ENCODE results near the gene RAPGEF3.

RAPGEF3 gene

DNA sequence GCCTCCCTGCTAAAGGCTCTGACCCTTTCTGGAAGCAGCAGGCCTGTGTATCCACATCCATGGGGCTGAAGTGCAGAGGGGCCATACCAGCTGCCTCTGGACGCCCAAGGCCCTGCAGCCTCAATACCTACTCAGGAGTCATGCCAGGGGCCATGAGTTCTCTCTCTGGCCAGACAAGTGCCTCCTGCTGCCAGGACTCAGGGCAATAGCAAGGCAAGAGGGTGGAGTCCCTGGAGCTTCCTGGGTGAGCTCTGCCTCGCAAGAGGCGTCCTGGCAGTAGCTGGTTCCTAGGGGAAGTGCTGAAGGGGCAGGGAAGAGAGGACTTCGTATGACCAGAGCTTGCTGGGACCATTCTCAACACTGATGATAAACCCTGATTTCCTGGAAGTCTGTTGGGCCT, 22.5 kb downstream of the RAPGEF3 start:
- no peaks in the 10 kb centered on the region for H3K36me3 ChIP-seq (ENCODE audit: control insufficient read depth in 2 of 2, insufficient read depth in 2 of 2, low read length in 2 of 2)
- H3K27me3 ChIP-seq (ENCODE audit: control insufficient read depth in 2 of 2, insufficient read depth in 2 of 2, low read length in 2 of 2), result no peaks in the 10 kb centered on the region
- no peak overlapping the region for H3K4me3 ChIP-seq (ENCODE audit: low read length in 2 of 2)
- peak overlapping the region in 1 of 2 donors; percentile 23 for H3K9ac ChIP-seq (ENCODE audit: low read depth in 1 of 2, low read length in 2 of 2)
- H3K27ac ChIP-seq (ENCODE audit: low read depth in 2 of 2, low read length in 2 of 2), result peak overlapping the region; percentile 61 to 72
- H3K9me3 ChIP-seq (ENCODE audit: control insufficient read depth in 2 of 2, low read length in 2 of 2), result no peaks in the 10 kb centered on the region
- peaks cover 28 to 29% of the 10 kb centered on the region in 2 donors for H3K4me1 ChIP-seq (ENCODE audit: control insufficient read depth in 2 of 2, insufficient read depth in 2 of 2, low read length in 2 of 2)

DNA sequence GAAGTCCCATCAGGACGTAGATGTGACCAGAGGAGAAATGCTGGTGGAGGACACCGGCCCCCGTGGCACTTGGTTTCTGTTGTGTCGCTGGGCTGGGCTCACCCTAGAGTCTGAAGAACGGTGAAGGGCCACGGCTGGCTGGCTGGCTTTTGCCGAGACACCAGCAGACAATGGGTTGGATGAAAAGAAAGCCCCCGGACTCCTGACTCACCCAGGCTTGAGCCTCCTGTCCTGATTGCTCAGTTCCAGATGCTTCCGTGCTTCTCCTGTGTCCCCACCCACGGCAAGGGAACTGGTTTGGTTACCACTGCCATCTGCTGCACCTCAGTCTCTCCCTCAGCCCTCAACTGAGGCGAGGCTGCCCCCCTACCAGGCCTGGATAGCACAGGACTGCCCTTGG, 23.0 kb downstream of the RAPGEF3 start:
- Histone ChIP-seq H3K4me1 (ENCODE audit: control insufficient read depth in 2 of 2, insufficient read depth in 2 of 2, low read length in 2 of 2) (peaks cover 22 to 24% of the 10 kb centered on the region in 2 donors), H3K9ac (ENCODE audit: low read depth in 1 of 2, low read length in 2 of 2) (no peak overlapping the region), H3K27me3 (ENCODE audit: control insufficient read depth in 2 of 2, insufficient read depth in 2 of 2, low read length in 2 of 2) (no peaks in the 10 kb centered on the region), H3K27ac (ENCODE audit: low read depth in 2 of 2, low read length in 2 of 2) (peak overlapping the region; percentile 61 to 72), H3K36me3 (ENCODE audit: control insufficient read depth in 2 of 2, insufficient read depth in 2 of 2, low read length in 2 of 2) (no peaks in the 10 kb centered on the region), H3K9me3 (ENCODE audit: control insufficient read depth in 2 of 2, low read length in 2 of 2) (no peaks in the 10 kb centered on the region), H3K4me3 (ENCODE audit: low read length in 2 of 2) (no peak overlapping the region)

- Histone ChIP-seq H3K36me3 (ENCODE audit: control insufficient read depth in 2 of 2, insufficient read depth in 2 of 2, low read length in 2 of 2) (no peaks in the 10 kb centered on the region), H3K27me3 (ENCODE audit: control insufficient read depth in 2 of 2, insufficient read depth in 2 of 2, low read length in 2 of 2) (no peaks in the 10 kb centered on the region), H3K27ac (ENCODE audit: low read depth in 2 of 2, low read length in 2 of 2) (peak overlapping the region in 1 of 2 donors; percentile 2), H3K4me1 (ENCODE audit: control insufficient read depth in 2 of 2, insufficient read depth in 2 of 2, low read length in 2 of 2) (peaks cover 16 to 20% of the 10 kb centered on the region in 2 donors), H3K9ac (ENCODE audit: low read depth in 1 of 2, low read length in 2 of 2) (peak overlapping the region in 1 of 2 donors; percentile 14), H3K9me3 (ENCODE audit: control insufficient read depth in 2 of 2, low read length in 2 of 2) (no peaks in the 10 kb centered on the region), H3K4me3 (ENCODE audit: low read length in 2 of 2) (no peak overlapping the region)
Observed at GRCh38 chr12:47734725-47735480, 23.8 kb downstream of the RAPGEF3 start.

DNA sequence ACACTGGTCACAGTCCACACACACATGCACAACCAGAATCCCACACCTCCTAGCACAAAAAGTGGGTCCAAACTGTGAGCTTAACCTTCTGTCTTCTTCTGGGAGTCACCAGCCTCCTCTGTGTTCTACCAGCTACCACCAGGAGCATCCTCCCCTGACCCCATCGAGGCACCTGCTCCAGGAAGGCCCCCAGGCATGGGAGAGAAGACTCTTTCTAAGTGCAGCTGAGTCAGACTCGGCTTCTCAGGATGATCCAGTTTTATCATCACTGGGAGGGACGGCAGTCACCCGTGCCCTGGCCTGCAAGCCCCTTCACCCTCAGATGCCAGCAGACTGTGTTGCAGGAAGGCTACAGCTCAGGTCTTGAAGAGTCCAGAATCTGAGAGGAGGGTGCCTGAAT, 25.5 kb downstream of the RAPGEF3 start:
- H3K27me3 ChIP-seq (ENCODE audit: control insufficient read depth in 2 of 2, insufficient read depth in 2 of 2, low read length in 2 of 2), result no peaks in the 10 kb centered on the region
- H3K9me3 ChIP-seq (ENCODE audit: control insufficient read depth in 2 of 2, low read length in 2 of 2), result no peaks in the 10 kb centered on the region
- H3K36me3 ChIP-seq (ENCODE audit: control insufficient read depth in 2 of 2, insufficient read depth in 2 of 2, low read length in 2 of 2), result no peaks in the 10 kb centered on the region
- no peak overlapping the region for H3K9ac ChIP-seq (ENCODE audit: low read depth in 1 of 2, low read length in 2 of 2)
- H3K27ac ChIP-seq (ENCODE audit: low read depth in 2 of 2, low read length in 2 of 2), result no peak overlapping the region
- peaks cover 16 to 17% of the 10 kb centered on the region in 2 donors for H3K4me1 ChIP-seq (ENCODE audit: control insufficient read depth in 2 of 2, insufficient read depth in 2 of 2, low read length in 2 of 2)
- no peak overlapping the region for H3K4me3 ChIP-seq (ENCODE audit: low read length in 2 of 2)

DNA sequence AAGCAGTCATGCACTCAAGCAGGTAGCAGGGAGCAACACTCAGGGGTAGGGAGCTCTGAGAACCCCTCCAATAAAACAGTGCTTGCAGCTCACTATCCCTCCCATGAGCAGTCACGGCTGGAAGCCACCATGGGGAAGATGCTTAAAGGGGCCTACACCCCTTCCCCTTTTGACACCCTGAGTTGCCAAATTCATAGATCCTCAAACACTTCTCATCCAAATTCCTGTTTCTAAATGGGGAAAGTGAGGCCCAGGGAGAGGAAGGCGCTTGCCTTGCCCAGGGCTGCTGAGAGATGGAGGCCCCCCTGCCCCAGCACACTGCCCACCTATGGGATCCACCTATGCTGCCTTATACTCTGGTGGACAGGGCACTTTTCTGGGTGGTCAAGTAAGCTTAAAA, 26.2 kb downstream of the RAPGEF3 start:
- H3K9ac ChIP-seq (ENCODE audit: low read depth in 1 of 2, low read length in 2 of 2), result no peak overlapping the region
- H3K9me3 ChIP-seq (ENCODE audit: control insufficient read depth in 2 of 2, low read length in 2 of 2), result no peaks in the 10 kb centered on the region
- H3K27me3 ChIP-seq (ENCODE audit: control insufficient read depth in 2 of 2, insufficient read depth in 2 of 2, low read length in 2 of 2), result no peaks in the 10 kb centered on the region
- no peak overlapping the region for H3K4me3 ChIP-seq (ENCODE audit: low read length in 2 of 2)
- peaks cover 16 to 17% of the 10 kb centered on the region in 2 donors for H3K4me1 ChIP-seq (ENCODE audit: control insufficient read depth in 2 of 2, insufficient read depth in 2 of 2, low read length in 2 of 2)
- H3K36me3 ChIP-seq (ENCODE audit: control insufficient read depth in 2 of 2, insufficient read depth in 2 of 2, low read length in 2 of 2), result no peaks in the 10 kb centered on the region
- H3K27ac ChIP-seq (ENCODE audit: low read depth in 2 of 2, low read length in 2 of 2), result no peak overlapping the region

DNA sequence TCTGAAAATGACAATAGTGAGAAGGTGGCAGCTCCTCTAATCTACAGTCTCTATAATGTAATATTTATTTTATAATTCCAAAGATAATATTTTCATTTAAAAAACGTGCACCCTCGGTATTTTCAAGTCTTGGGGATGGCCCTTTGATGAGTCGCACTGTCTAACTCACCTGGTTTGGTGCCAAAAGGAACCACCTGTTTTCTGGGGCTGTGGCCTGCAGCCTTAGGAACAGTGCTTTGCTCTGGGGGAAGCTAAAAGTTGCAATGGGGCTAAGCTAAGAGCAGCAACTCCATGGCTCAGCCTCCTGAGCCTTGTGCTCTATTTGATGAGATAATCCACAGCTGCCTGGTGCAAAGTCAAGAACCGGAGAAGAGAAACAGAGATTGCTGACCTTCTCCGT, 27.0 kb downstream of the RAPGEF3 start:
- no peaks in the 10 kb centered on the region for H3K36me3 ChIP-seq (ENCODE audit: control insufficient read depth in 2 of 2, insufficient read depth in 2 of 2, low read length in 2 of 2)
- no peaks in the 10 kb centered on the region for H3K27me3 ChIP-seq (ENCODE audit: control insufficient read depth in 2 of 2, insufficient read depth in 2 of 2, low read length in 2 of 2)
- no peak overlapping the region for H3K4me3 ChIP-seq (ENCODE audit: low read length in 2 of 2)
- peaks cover 15% of the 10 kb centered on the region in 2 donors for H3K4me1 ChIP-seq (ENCODE audit: control insufficient read depth in 2 of 2, insufficient read depth in 2 of 2, low read length in 2 of 2)
- no peaks in the 10 kb centered on the region for H3K9me3 ChIP-seq (ENCODE audit: control insufficient read depth in 2 of 2, low read length in 2 of 2)
- H3K27ac ChIP-seq (ENCODE audit: low read depth in 2 of 2, low read length in 2 of 2), result no peak overlapping the region
- no peak overlapping the region for H3K9ac ChIP-seq (ENCODE audit: low read depth in 1 of 2, low read length in 2 of 2)

GRCh38 chr12:47730341-47730744, 28.3 kb downstream of the RAPGEF3 start:
- no peak overlapping the region for H3K4me3 ChIP-seq (ENCODE audit: low read length in 2 of 2)
- H3K4me1 ChIP-seq (ENCODE audit: control insufficient read depth in 2 of 2, insufficient read depth in 2 of 2, low read length in 2 of 2), result peaks cover 3 to 5% of the 10 kb centered on the region in 2 donors
- no peak overlapping the region for H3K27ac ChIP-seq (ENCODE audit: low read depth in 2 of 2, low read length in 2 of 2)
- H3K36me3 ChIP-seq (ENCODE audit: control insufficient read depth in 2 of 2, insufficient read depth in 2 of 2, low read length in 2 of 2), result no peaks in the 10 kb centered on the region
- H3K27me3 ChIP-seq (ENCODE audit: control insufficient read depth in 2 of 2, insufficient read depth in 2 of 2, low read length in 2 of 2), result no peaks in the 10 kb centered on the region
- no peaks in the 10 kb centered on the region for H3K9me3 ChIP-seq (ENCODE audit: control insufficient read depth in 2 of 2, low read length in 2 of 2)
- no peak overlapping the region for H3K9ac ChIP-seq (ENCODE audit: low read depth in 1 of 2, low read length in 2 of 2)

DNA sequence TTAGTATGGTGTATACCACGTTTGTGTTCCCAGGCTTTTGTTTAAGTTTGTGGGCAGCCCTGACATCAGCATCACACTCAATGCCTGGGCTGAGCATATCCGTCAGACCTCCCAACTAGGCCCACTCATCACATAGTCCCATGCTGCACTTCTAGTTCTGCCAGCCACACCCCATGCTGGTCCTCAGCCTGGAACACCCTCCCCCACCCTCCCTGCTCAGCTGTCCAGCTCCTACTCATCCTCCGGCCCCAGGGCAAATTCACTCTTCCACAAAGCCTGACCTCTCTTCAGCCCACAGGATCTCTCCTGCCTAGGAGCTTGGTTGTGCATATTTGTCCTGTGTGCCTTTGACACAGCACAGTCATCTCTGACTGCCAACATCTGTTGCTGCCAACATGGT, 29.4 kb downstream of the RAPGEF3 start:
- Histone ChIP-seq H3K4me1 (ENCODE audit: control insufficient read depth in 2 of 2, insufficient read depth in 2 of 2, low read length in 2 of 2) (no peaks in the 10 kb centered on the region), H3K4me3 (ENCODE audit: low read length in 2 of 2) (no peak overlapping the region), H3K9ac (ENCODE audit: low read depth in 1 of 2, low read length in 2 of 2) (no peak overlapping the region), H3K36me3 (ENCODE audit: control insufficient read depth in 2 of 2, insufficient read depth in 2 of 2, low read length in 2 of 2) (no peaks in the 10 kb centered on the region), H3K9me3 (ENCODE audit: control insufficient read depth in 2 of 2, low read length in 2 of 2) (no peaks in the 10 kb centered on the region), H3K27ac (ENCODE audit: low read depth in 2 of 2, low read length in 2 of 2) (no peak overlapping the region), H3K27me3 (ENCODE audit: control insufficient read depth in 2 of 2, insufficient read depth in 2 of 2, low read length in 2 of 2) (no peaks in the 10 kb centered on the region)

DNA sequence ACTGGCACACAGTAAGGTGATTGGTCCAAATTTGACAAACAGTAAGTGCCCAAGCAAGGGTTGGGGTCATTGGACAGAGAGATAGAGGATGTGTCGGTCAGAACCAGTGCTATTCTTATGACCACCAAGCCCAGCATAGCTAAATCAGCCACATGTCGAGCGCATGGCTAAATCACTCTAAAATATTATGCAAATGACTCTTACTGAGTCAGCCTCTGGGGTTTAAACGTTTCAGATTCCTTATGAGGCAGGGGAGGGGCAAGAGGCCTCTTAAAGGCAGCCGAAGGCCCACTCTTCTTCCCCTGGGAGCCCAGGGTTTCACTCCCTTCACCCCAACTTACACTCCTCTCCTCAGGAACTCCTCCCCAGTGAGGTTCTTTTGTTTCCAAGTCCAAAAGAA, 32.8 kb downstream of the RAPGEF3 start:
- Histone ChIP-seq H3K9me3 (ENCODE audit: control insufficient read depth in 2 of 2, low read length in 2 of 2) (no peaks in the 10 kb centered on the region), H3K4me1 (ENCODE audit: control insufficient read depth in 2 of 2, insufficient read depth in 2 of 2, low read length in 2 of 2) (no peaks in the 10 kb centered on the region), H3K36me3 (ENCODE audit: control insufficient read depth in 2 of 2, insufficient read depth in 2 of 2, low read length in 2 of 2) (peaks cover 0 to 4% of the 10 kb centered on the region in 2 donors), H3K4me3 (ENCODE audit: low read length in 2 of 2) (no peak overlapping the region), H3K27me3 (ENCODE audit: control insufficient read depth in 2 of 2, insufficient read depth in 2 of 2, low read length in 2 of 2) (no peaks in the 10 kb centered on the region), H3K9ac (ENCODE audit: low read depth in 1 of 2, low read length in 2 of 2) (no peak overlapping the region), H3K27ac (ENCODE audit: low read depth in 2 of 2, low read length in 2 of 2) (no peak overlapping the region)

GRCh38 chr12:47725091-47725772, 33.4 kb downstream of the RAPGEF3 start, which contains the start of gene ENDOU:
Gene ENDOU, minus strand, starts transcription at chr12:47725490. Its CDS starts 77 bp downstream, at chr12:47725413.
- Histone ChIP-seq H3K4me3 (ENCODE audit: low read length in 2 of 2) (no peak within 1 kb of the TSS), H3K36me3 (ENCODE audit: control insufficient read depth in 2 of 2, insufficient read depth in 2 of 2, low read length in 2 of 2) (peaks cover 0 to 4% of the 10 kb centered on the region in 2 donors), H3K9me3 (ENCODE audit: control insufficient read depth in 2 of 2, low read length in 2 of 2) (no peaks in the 10 kb centered on the region), H3K4me1 (ENCODE audit: control insufficient read depth in 2 of 2, insufficient read depth in 2 of 2, low read length in 2 of 2) (no peaks in the 10 kb centered on the region), H3K27ac (ENCODE audit: low read depth in 2 of 2, low read length in 2 of 2) (no peak within 1 kb of the TSS), H3K9ac (ENCODE audit: low read depth in 1 of 2, low read length in 2 of 2) (no peak within 1 kb of the TSS), H3K27me3 (ENCODE audit: control insufficient read depth in 2 of 2, insufficient read depth in 2 of 2, low read length in 2 of 2) (no peaks in the 10 kb centered on the region)

All from mucosa of rectum (tissue), 2 donors.